Fibroblast of peridontal ligament (primary cell): ENCODE data around the gene TMEM163.
A peak's percentile ranks its signal among the peaks of the same experiment; 100 is the strongest.

ENCODE experiments used
- DNase-seq: peaks from one replicate; pipeline ENCODE4 v3.0.0-alpha.2; 2010; ENCODE audit errors: extremely low read depth

TMEM163 gene

GRCh38 chr2:134410006-134410405 is 308.8 kb downstream of the TMEM163 start:
- no peak for DNase-seq

GRCh38 chr2:134408791-134409190 is 310.0 kb downstream of the TMEM163 start:
- no peak for DNase-seq

GRCh38 chr2:134408386-134408785 is 310.4 kb downstream of the TMEM163 start:
- peak; percentile 36 for DNase-seq

GRCh38 chr2:134407154-134407890 is 311.5 kb downstream of the TMEM163 start:
- DNase-seq, result no peak

DNA sequence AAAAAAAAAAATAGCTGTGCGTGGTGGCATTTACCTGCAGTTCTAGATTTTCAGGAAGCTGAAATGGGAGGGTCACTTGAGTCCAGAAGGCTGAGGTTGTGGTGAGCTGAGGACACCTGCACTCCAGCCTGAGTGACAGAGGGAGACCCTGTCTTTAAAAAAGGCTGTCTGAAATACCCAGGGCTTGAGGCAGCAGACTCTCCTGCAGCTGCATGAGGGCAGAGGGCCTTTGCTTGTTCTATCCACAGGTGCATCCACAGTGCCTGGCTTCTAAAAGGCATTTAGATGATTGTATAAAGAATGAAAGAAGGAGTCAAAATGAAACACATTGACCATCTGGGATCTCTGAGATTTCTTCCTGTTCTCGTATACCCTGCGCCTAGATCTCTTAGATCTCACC is 312.1 kb downstream of the TMEM163 start:
- DNase-seq, result no peak

DNA sequence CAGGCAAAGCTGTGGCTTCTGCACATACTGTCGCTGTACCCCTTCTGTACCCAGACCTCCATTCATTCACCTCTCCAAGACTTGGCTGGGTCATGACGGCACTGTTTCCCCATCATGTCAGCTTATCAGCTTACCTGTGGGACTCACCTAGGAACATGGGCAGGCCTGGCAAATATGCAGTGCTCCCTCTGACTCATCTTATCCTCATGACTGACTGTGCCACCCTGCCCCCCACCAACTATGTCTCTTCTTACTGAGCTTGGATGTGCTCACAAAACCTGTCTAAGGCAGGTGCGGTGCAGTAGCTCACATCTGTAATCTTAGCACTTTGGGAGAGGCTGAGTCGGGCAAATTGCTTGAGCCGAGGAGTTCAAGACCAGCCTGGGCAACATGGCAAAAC is 312.5 kb downstream of the TMEM163 start:
- no peak for DNase-seq
